ENCODE results near the gene SCN1B. TPM values are rescaled to one million over a fixed set of nuclear protein-coding genes. Genes with fewer than 3 reads are reported as not detected.

The SCN1B gene
- total RNA-seq, 1 experiment from 2014 or later = 8.0 TPM

DNA sequence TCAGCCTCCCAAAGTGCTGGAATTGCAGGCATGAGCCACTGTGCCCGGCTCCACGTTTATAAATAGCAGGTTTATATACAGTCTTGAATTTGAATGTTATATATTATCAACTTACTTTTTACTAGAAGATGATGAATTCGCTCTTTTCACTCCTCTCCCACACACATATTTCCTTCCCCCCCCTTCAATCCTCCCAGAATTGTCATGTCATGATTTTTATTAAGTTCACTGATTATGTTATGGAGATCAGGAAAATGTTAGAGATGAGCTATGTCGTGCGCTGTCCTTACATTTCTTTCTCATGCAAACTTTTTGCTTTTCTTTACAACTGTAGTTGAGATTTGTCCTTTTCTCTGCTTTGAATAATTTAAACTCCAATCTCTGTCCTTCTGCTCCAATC is 48.0 kb upstream of the SCN1B start:
- no peak overlapping the region for H3K4me3 Mint-ChIP-seq
- ATAC-seq = no peak
- CTCF ChIA-PET = no interaction called here
- H3K27ac Mint-ChIP-seq = peak overlapping the region; percentile 46; the same call in 1 of the 2 replicates
- TF ChIP-seq NFE2L1 (CRISPR knock-in tag; IDR thresholded peaks at IDR 0.05) = no peak
- TF ChIP-seq MXD4 (CRISPR knock-in tag; IDR thresholded peaks at IDR 0.05; ENCODE audit: borderline replicate concordance) = no peak
- H3K36me3 Mint-ChIP-seq = peaks cover 11% of the 10 kb centered on the region
- H3K4me1 Mint-ChIP-seq = peaks cover 25% of the 10 kb centered on the region
- no peaks in the 10 kb centered on the region for H3K27me3 Mint-ChIP-seq (ENCODE audit: low read depth)
- no peak for DNase-seq (ENCODE audit: low spot score)
- POLR2A ChIA-PET = no interaction called here
- peaks cover 32% of the 10 kb centered on the region for H3K9me3 Mint-ChIP-seq

DNA sequence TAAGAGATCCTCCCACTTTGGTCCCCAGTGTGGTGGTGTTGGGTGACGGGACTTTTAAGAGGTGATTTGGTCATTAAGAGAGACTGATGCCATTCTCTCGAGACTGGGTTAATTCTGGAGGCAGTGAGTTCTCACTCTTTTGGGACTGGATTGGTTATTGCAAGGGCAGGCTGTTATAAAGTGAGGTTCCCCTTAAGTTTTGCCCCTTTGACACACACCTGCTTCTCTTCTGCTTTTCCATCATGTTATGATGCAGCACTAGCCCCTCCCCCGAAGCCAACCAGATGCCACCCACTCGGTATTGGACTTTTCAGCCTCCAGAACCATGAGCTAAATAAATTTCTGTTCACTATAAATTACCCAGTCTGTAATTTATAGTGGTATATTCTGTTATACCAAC is 46.5 kb upstream of the SCN1B start:
- POLR2A ChIA-PET = no interaction called here
- ATAC-seq (no peak), DNase-seq (ENCODE audit: low spot score) (no peak)
- TF ChIP-seq, protein P1, sequence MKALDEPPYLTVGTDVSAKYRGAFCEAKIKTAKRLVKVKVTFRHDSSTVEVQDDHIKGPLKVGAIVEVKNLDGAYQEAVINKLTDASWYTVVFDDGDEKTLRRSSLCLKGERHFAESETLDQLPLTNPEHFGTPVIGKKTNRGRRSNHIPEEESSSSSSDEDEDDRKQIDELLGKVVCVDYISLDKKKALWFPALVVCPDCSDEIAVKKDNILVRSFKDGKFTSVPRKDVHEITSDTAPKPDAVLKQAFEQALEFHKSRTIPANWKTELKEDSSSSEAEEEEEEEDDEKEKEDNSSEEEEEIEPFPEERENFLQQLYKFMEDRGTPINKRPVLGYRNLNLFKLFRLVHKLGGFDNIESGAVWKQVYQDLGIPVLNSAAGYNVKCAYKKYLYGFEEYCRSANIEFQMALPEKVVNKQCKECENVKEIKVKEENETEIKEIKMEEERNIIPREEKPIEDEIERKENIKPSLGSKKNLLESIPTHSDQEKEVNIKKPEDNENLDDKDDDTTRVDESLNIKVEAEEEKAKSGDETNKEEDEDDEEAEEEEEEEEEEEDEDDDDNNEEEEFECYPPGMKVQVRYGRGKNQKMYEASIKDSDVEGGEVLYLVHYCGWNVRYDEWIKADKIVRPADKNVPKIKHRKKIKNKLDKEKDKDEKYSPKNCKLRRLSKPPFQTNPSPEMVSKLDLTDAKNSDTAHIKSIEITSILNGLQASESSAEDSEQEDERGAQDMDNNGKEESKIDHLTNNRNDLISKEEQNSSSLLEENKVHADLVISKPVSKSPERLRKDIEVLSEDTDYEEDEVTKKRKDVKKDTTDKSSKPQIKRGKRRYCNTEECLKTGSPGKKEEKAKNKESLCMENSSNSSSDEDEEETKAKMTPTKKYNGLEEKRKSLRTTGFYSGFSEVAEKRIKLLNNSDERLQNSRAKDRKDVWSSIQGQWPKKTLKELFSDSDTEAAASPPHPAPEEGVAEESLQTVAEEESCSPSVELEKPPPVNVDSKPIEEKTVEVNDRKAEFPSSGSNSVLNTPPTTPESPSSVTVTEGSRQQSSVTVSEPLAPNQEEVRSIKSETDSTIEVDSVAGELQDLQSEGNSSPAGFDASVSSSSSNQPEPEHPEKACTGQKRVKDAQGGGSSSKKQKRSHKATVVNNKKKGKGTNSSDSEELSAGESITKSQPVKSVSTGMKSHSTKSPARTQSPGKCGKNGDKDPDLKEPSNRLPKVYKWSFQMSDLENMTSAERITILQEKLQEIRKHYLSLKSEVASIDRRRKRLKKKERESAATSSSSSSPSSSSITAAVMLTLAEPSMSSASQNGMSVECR (CRISPR knock-in tag; IDR thresholded peaks at IDR 0.05; ENCODE audit: borderline replicate concordance) = no peak
- TF ChIP-seq JAZF1 (CRISPR knock-in tag; IDR thresholded peaks at IDR 0.05) (no peak), RORB (CRISPR knock-in tag; IDR thresholded peaks at IDR 0.05) (no peak), JUN (CRISPR knock-in tag; IDR thresholded peaks at IDR 0.05) (no peak), ETV6 (CRISPR knock-in tag; IDR thresholded peaks at IDR 0.05) (no peak), ZNF396 (CRISPR knock-in tag; IDR thresholded peaks at IDR 0.05; ENCODE audit: borderline replicate concordance) (no peak), ZBTB21 (CRISPR knock-in tag; IDR thresholded peaks at IDR 0.05; ENCODE audit: borderline replicate concordance) (no peak), GRHL2 (CRISPR knock-in tag; IDR thresholded peaks at IDR 0.05; ENCODE audit: insufficient replicate concordance, severe bottlenecking) (no peak), ZNF317 (CRISPR knock-in tag; IDR thresholded peaks at IDR 0.05; ENCODE audit: borderline replicate concordance, low read depth) (no peak)
- TF ChIP-seq, protein P2, sequence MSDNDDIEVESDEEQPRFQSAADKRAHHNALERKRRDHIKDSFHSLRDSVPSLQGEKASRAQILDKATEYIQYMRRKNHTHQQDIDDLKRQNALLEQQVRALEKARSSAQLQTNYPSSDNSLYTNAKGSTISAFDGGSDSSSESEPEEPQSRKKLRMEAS (CRISPR knock-in tag; IDR thresholded peaks at IDR 0.05) = no peak
- TF ChIP-seq, protein P3, sequence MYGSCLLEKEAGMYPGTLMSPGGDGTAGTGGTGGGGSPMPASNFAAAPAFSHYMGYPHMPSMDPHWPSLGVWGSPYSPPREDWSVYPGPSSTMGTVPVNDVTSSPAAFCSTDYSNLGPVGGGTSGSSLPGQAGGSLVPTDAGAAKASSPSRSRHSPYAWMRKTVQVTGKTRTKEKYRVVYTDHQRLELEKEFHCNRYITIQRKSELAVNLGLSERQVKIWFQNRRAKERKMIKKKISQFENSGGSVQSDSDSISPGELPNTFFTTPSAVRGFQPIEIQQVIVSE (CRISPR knock-in tag; IDR thresholded peaks at IDR 0.05; ENCODE audit: borderline replicate concordance) = no peak
- TF ChIP-seq, protein P4, sequence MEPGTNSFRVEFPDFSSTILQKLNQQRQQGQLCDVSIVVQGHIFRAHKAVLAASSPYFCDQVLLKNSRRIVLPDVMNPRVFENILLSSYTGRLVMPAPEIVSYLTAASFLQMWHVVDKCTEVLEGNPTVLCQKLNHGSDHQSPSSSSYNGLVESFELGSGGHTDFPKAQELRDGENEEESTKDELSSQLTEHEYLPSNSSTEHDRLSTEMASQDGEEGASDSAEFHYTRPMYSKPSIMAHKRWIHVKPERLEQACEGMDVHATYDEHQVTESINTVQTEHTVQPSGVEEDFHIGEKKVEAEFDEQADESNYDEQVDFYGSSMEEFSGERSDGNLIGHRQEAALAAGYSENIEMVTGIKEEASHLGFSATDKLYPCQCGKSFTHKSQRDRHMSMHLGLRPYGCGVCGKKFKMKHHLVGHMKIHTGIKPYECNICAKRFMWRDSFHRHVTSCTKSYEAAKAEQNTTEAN (CRISPR knock-in tag; IDR thresholded peaks at IDR 0.05) = no peak
- Mint-ChIP-seq H3K4me1 (peaks cover 25% of the 10 kb centered on the region), H3K9me3 (peaks cover 27% of the 10 kb centered on the region), H3K27me3 (ENCODE audit: low read depth) (no peaks in the 10 kb centered on the region), H3K4me3 (no peak overlapping the region), H3K27ac (no peak overlapping the region), H3K36me3 (peaks cover 9% of the 10 kb centered on the region)
- CTCF ChIA-PET = no interaction called here

DNA sequence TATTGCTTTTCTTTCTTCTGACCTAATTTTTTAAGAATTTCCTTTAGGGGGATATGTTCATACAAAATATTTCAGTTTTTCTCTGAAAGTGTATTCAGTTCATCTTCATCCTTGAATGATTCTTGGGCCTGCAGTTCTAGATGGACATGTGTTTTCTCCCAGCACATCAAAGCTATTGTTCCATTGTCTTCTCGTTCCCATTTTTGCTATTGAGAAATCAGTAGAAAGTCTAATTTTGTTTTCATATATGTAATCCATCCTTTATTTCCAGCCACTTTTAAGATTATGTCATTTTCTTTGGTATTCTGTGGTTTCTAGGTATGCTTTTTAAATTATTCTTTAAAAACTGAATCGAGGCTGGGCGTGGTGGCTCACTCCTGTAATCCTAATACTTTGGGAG is 46.0 kb upstream of the SCN1B start:
- peaks cover 25% of the 10 kb centered on the region for H3K4me1 Mint-ChIP-seq
- H3K36me3 Mint-ChIP-seq = peaks cover 9% of the 10 kb centered on the region
- ChIA-PET CTCF (no interaction called here), POLR2A (no interaction called here)
- DNase-seq (ENCODE audit: low spot score) = no peak
- TF ChIP-seq PRRX2 (CRISPR knock-in tag; IDR thresholded peaks at IDR 0.05) = no peak
- peak; percentile 90; the same call in 1 of the 2 replicates for TF ChIP-seq ZNF317 (CRISPR knock-in tag; IDR thresholded peaks at IDR 0.05; ENCODE audit: borderline replicate concordance, low read depth)
- H3K27ac Mint-ChIP-seq = no peak overlapping the region
- peaks cover 24% of the 10 kb centered on the region for H3K9me3 Mint-ChIP-seq
- ATAC-seq = no peak
- no peaks in the 10 kb centered on the region for H3K27me3 Mint-ChIP-seq (ENCODE audit: low read depth)
- H3K4me3 Mint-ChIP-seq = no peak overlapping the region
